HG03442 (cell line): Measurements from ENCODE around the gene ASH1L.
"Not testable (repeated sequence)": the region's sequence is repeated elsewhere in the genome, so short reads cannot be mapped to it uniquely, and the experiment has no call there.

Source experiments
- ATAC-seq: cut with Tn5 transposase; IDR thresholded peaks from one replicate; pipeline ENCODE4 v1.9.1; 2021; ENCODE audit warnings: mild to moderate bottlenecking, moderate library complexity; ENCODE audit not compliant: unreplicated experiment

Gene ASH1L

GRCh38 chr1:155313261-155313660 is 249.3 kb downstream of the ASH1L start:
- ATAC-seq, result no peak

- no peak for ATAC-seq
Observed at GRCh38 chr1:155309423-155310021, 253.1 kb downstream of the ASH1L start.

- ATAC-seq, result peak; percentile 94
Observed at GRCh38 chr1:155308493-155309422, 253.8 kb downstream of the ASH1L start, which contains the start of gene FDPS. Gene FDPS, plus strand, starts transcription at chr1:155308866. Its CDS starts 924 bp downstream, at chr1:155309790.

GRCh38 chr1:155307247-155307740 is 255.3 kb downstream of the ASH1L start:
- ATAC-seq, result no peak

GRCh38 chr1:155305881-155306391 is 256.7 kb downstream of the ASH1L start:
- ATAC-seq, result no peak

- no peak for ATAC-seq
Observed at GRCh38 chr1:155304558-155305063, 258.0 kb downstream of the ASH1L start.

- no peak for ATAC-seq
Observed at GRCh38 chr1:155301342-155301841, 261.2 kb downstream of the ASH1L start, which contains the start of gene PKLR. Gene PKLR, minus strand, starts transcription at chr1:155301438. Its CDS starts 43 bp downstream, at chr1:155301395.

GRCh38 chr1:155300553-155301329 is 261.9 kb downstream of the ASH1L start:
- ATAC-seq, result no peak

GRCh38 chr1:155300024-155300423 is 262.6 kb downstream of the ASH1L start:
- ATAC-seq, result no peak

GRCh38 chr1:155297384-155297783 is 265.2 kb downstream of the ASH1L start:
- ATAC-seq, result no peak

GRCh38 chr1:155296661-155297060 is 265.9 kb downstream of the ASH1L start:
- no peak for ATAC-seq

GRCh38 chr1:155295942-155296267 is 266.7 kb downstream of the ASH1L start:
- ATAC-seq, result no peak

- ATAC-seq, result no peak
Observed at GRCh38 chr1:155295183-155295941, 267.2 kb downstream of the ASH1L start.

- no peak for ATAC-seq
Observed at GRCh38 chr1:155294520-155295182, 268.0 kb downstream of the ASH1L start.

GRCh38 chr1:155293086-155293749 is 269.4 kb downstream of the ASH1L start:
- ATAC-seq, result no peak

GRCh38 chr1:155291006-155291405 is 271.6 kb downstream of the ASH1L start:
- not testable (repeated sequence) for ATAC-seq

- no peak for ATAC-seq
Observed at GRCh38 chr1:155287987-155288543, 274.5 kb downstream of the ASH1L start.

- no peak for ATAC-seq
Observed at GRCh38 chr1:155286544-155286943, 276.1 kb downstream of the ASH1L start.
